ENCODE measurements around the gene TMEM135.

TMEM135 gene

DNA sequence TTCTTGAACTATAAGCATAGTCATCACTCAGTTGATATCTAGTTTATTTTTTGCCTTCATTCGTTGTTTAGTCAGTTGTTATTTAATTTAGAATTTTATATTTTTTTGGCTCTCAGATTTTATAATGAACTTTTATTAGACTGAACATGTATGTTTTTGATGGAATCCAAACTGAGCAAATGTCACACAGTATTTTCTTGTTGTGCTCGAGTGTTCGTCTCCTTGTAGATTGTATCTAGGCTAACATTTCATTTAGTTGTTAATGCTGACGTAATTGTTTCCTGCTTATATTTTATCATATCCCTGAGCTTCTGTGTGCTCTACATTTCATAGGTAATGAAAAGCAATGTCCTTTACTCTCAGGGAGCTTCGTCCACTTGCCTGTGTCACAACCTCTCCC is 286.2 kb downstream of the TMEM135 start:
- Histone ChIP-seq H3K36me3 (ENCODE audit: control insufficient read depth in 1 of 2, insufficient read depth in 2 of 2, low read depth in 1 of 2, low read length in 2 of 2) (peaks cover 0 to 67% of the 10 kb centered on the region in 2 experiments), H3K79me1 (replicated peaks; ENCODE audit: low read length, poor library complexity, severe bottlenecking) (no peaks in the 10 kb centered on the region), H2AFZ (ENCODE audit: low read depth, low read length) (no peak overlapping the region), H3K9me3 (ENCODE audit: control insufficient read depth, low read length) (no peaks in the 10 kb centered on the region), H3K4ac (ENCODE audit: low read depth in 1 of 2, low read length in 2 of 2) (no peak overlapping the region), H2BK12ac (ENCODE audit: low read length in 2 of 2) (no peak overlapping the region), H3K23ac (ENCODE audit: low read length in 2 of 2) (no peak overlapping the region), H2BK5ac (ENCODE audit: low read depth, low read length, poor library complexity, severe bottlenecking) (no peak overlapping the region), H4K91ac (ENCODE audit: low read length) (no peak overlapping the region), H3K14ac (ENCODE audit: low read length in 2 of 2) (no peak overlapping the region), H3K9ac (ENCODE audit: low read length) (no peak overlapping the region), H2BK15ac (ENCODE audit: low read depth, poor library complexity, severe bottlenecking) (no peak overlapping the region), H2BK120ac (ENCODE audit: low read depth, low read length) (no peak overlapping the region), H3K27ac (ENCODE audit: low read length, poor library complexity, severe bottlenecking) (no peak overlapping the region), H3K4me3 (ENCODE audit: insufficient read depth in 1 of 2, low read depth in 1 of 2, low read length in 2 of 2) (no peak overlapping the region), H2AK5ac (ENCODE audit: low read length, severe bottlenecking) (no peak overlapping the region), H4K8ac (ENCODE audit: low read length) (no peak overlapping the region), H3K18ac (ENCODE audit: low read depth in 1 of 2, low read length in 2 of 2) (no peak overlapping the region), H3K27me3 (ENCODE audit: control insufficient read depth in 1 of 2, insufficient read depth in 1 of 2, low read length in 2 of 2) (no peaks in the 10 kb centered on the region), H3K4me1 (ENCODE audit: control insufficient read depth, insufficient read depth, low read depth, low read length) (no peaks in the 10 kb centered on the region), H3K4me2 (ENCODE audit: low read length, poor library complexity, severe bottlenecking) (no peak overlapping the region)
- no peak for DNase-seq
- 93% methylated on average over 4 of the region's 5 CpGs for WGBS

DNA sequence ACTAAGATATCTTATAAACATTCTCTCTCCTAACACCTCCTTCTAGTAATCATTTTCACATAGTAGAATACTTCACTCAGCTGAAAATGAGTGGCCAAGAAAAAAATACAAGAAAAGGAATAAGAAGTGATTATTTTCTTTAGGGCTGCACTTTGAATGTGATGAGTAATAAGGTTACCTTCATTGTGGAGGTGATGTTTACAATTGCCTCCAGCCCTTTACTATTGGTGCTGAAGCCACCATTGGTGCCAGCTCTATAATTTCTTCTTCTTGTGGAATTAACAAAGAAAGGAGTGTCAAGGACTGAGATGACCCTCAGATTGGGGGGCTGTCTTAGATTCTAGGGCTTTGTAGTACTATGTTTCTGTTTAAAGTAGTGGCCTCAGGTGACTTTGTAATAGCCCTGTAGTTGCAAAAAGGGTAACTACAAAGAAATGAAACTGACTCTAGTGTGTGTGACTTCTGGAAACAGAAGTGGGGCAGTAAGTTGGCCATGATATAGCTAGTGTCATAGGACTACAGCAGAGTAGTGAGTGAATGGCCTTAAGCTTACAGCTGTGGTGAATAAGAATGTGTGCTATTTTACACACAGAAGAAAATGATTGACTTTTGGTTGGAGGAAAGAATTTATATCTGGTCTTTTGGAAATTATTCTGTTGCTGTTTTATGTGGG is 287.2 kb downstream of the TMEM135 start:
- H3K18ac ChIP-seq (ENCODE audit: low read depth in 1 of 2, low read length in 2 of 2) = no peak overlapping the region
- H2BK120ac ChIP-seq (ENCODE audit: low read depth, low read length) = no peak overlapping the region
- DNase-seq = peak; percentile 46

DNA sequence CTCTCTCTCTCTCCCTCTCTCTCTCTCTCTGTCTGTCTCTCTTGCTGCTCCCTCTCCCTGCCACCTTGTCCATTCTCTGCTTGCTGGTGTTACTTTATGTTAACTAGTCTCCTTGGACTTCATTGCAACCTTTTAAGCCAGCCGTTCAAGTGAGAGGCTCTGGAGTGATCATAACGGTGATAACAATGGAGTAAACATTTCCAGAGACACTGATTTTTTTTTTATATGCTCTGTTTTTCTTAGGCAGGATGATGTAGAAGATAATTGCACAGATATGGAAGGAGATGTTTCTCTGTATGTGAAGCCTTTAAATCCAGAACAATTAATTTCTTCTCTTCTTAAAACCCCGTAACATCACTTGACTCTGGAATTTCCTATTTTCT is 287.7 kb downstream of the TMEM135 start:
- H3K36me3 ChIP-seq (ENCODE audit: control insufficient read depth in 1 of 2, insufficient read depth in 2 of 2, low read depth in 1 of 2, low read length in 2 of 2) = peaks cover 0 to 53% of the 10 kb centered on the region in 2 experiments
- no peak overlapping the region for H2BK15ac ChIP-seq (ENCODE audit: low read depth, poor library complexity, severe bottlenecking)
- no peaks in the 10 kb centered on the region for H3K4me1 ChIP-seq (ENCODE audit: control insufficient read depth, insufficient read depth, low read depth, low read length)
- H3K27me3 ChIP-seq (ENCODE audit: control insufficient read depth in 1 of 2, insufficient read depth in 1 of 2, low read length in 2 of 2) = no peaks in the 10 kb centered on the region
- H2AK5ac ChIP-seq (ENCODE audit: low read length, severe bottlenecking) = no peak overlapping the region
- no peak overlapping the region for H2AFZ ChIP-seq (ENCODE audit: low read depth, low read length)
- H3K23ac ChIP-seq (ENCODE audit: low read length in 2 of 2) = no peak overlapping the region
- H3K27ac ChIP-seq (ENCODE audit: low read length, poor library complexity, severe bottlenecking) = no peak overlapping the region
- no peak overlapping the region for H2BK120ac ChIP-seq (ENCODE audit: low read depth, low read length)
- H4K91ac ChIP-seq (ENCODE audit: low read length) = no peak overlapping the region
- H3K14ac ChIP-seq (ENCODE audit: low read length in 2 of 2) = no peak overlapping the region
- H3K9me3 ChIP-seq (ENCODE audit: control insufficient read depth, low read length) = no peaks in the 10 kb centered on the region
- no peak overlapping the region for H2BK12ac ChIP-seq (ENCODE audit: low read length in 2 of 2)
- H3K79me1 ChIP-seq (replicated peaks; ENCODE audit: low read length, poor library complexity, severe bottlenecking) = no peaks in the 10 kb centered on the region
- no peak overlapping the region for H3K4me2 ChIP-seq (ENCODE audit: low read length, poor library complexity, severe bottlenecking)
- peak; percentile 33 for DNase-seq
- H3K4ac ChIP-seq (ENCODE audit: low read depth in 1 of 2, low read length in 2 of 2) = no peak overlapping the region
- no peak overlapping the region for H3K4me3 ChIP-seq (ENCODE audit: insufficient read depth in 1 of 2, low read depth in 1 of 2, low read length in 2 of 2)
- WGBS = 52% methylated on average over 2 of the region's 3 CpGs
- no peak overlapping the region for H2BK5ac ChIP-seq (ENCODE audit: low read depth, low read length, poor library complexity, severe bottlenecking)
- H4K8ac ChIP-seq (ENCODE audit: low read length) = no peak overlapping the region
- no peak overlapping the region for H3K18ac ChIP-seq (ENCODE audit: low read depth in 1 of 2, low read length in 2 of 2)
- H3K9ac ChIP-seq (ENCODE audit: low read length) = no peak overlapping the region

More for the DNA sequence above, 287.2 kb downstream of the TMEM135 start:
- H3K23ac ChIP-seq (ENCODE audit: low read length in 2 of 2) = no peak overlapping the region
- H3K14ac ChIP-seq (ENCODE audit: low read length in 2 of 2) = no peak overlapping the region
- no peak overlapping the region for H3K4ac ChIP-seq (ENCODE audit: low read depth in 1 of 2, low read length in 2 of 2)
- no peak overlapping the region for H3K27ac ChIP-seq (ENCODE audit: low read length, poor library complexity, severe bottlenecking)
- H3K4me2 ChIP-seq (ENCODE audit: low read length, poor library complexity, severe bottlenecking) = no peak overlapping the region
- no peak overlapping the region for H3K9ac ChIP-seq (ENCODE audit: low read length)
- no peak overlapping the region for H4K91ac ChIP-seq (ENCODE audit: low read length)
- H3K4me1 ChIP-seq (ENCODE audit: control insufficient read depth, insufficient read depth, low read depth, low read length) = no peaks in the 10 kb centered on the region
- no peak overlapping the region for H2BK12ac ChIP-seq (ENCODE audit: low read length in 2 of 2)
- H2AK5ac ChIP-seq (ENCODE audit: low read length, severe bottlenecking) = no peak overlapping the region
- no peaks in the 10 kb centered on the region for H3K9me3 ChIP-seq (ENCODE audit: control insufficient read depth, low read length)
- no peak overlapping the region for H3K4me3 ChIP-seq (ENCODE audit: insufficient read depth in 1 of 2, low read depth in 1 of 2, low read length in 2 of 2)
- H2BK5ac ChIP-seq (ENCODE audit: low read depth, low read length, poor library complexity, severe bottlenecking) = no peak overlapping the region
- H2BK15ac ChIP-seq (ENCODE audit: low read depth, poor library complexity, severe bottlenecking) = no peak overlapping the region
- H3K79me1 ChIP-seq (replicated peaks; ENCODE audit: low read length, poor library complexity, severe bottlenecking) = no peaks in the 10 kb centered on the region
- no peak overlapping the region for H4K8ac ChIP-seq (ENCODE audit: low read length)
- peaks cover 0 to 57% of the 10 kb centered on the region in 2 experiments for H3K36me3 ChIP-seq (ENCODE audit: control insufficient read depth in 1 of 2, insufficient read depth in 2 of 2, low read depth in 1 of 2, low read length in 2 of 2)
- H2AFZ ChIP-seq (ENCODE audit: low read depth, low read length) = no peak overlapping the region
- no peaks in the 10 kb centered on the region for H3K27me3 ChIP-seq (ENCODE audit: control insufficient read depth in 1 of 2, insufficient read depth in 1 of 2, low read length in 2 of 2)

DNA sequence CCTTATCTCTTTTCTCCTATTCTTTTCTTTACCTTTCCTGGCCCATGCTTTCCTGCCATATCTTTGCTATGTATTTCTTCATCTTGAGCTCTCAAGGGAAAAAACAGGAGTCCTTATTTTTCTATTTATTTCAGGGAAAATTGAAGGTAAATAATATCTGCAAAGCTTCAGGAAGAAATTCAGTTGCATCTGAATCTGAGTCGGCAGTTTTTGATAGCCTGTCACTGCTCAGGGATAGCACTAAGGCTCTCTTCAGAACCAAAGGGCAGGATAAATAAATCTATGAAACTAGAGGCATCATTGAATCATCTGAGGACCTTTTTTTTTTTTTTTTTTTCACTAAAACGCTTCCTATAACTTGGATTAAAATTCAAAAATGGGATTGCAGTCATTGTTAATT is 288.9 kb downstream of the TMEM135 start:
- Histone ChIP-seq H3K4me3 (ENCODE audit: insufficient read depth in 1 of 2, low read depth in 1 of 2, low read length in 2 of 2) (no peak overlapping the region), H3K14ac (ENCODE audit: low read length in 2 of 2) (no peak overlapping the region), H2BK5ac (ENCODE audit: low read depth, low read length, poor library complexity, severe bottlenecking) (no peak overlapping the region), H4K8ac (ENCODE audit: low read length) (no peak overlapping the region), H3K9me3 (ENCODE audit: control insufficient read depth, low read length) (no peaks in the 10 kb centered on the region), H3K18ac (ENCODE audit: low read depth in 1 of 2, low read length in 2 of 2) (no peak overlapping the region), H3K23ac (ENCODE audit: low read length in 2 of 2) (no peak overlapping the region), H3K4ac (ENCODE audit: low read depth in 1 of 2, low read length in 2 of 2) (no peak overlapping the region), H3K9ac (ENCODE audit: low read length) (no peak overlapping the region), H2AFZ (ENCODE audit: low read depth, low read length) (no peak overlapping the region), H2AK5ac (ENCODE audit: low read length, severe bottlenecking) (no peak overlapping the region), H2BK15ac (ENCODE audit: low read depth, poor library complexity, severe bottlenecking) (no peak overlapping the region), H3K36me3 (ENCODE audit: control insufficient read depth in 1 of 2, insufficient read depth in 2 of 2, low read depth in 1 of 2, low read length in 2 of 2) (peaks cover 0 to 42% of the 10 kb centered on the region in 2 experiments), H3K27ac (ENCODE audit: low read length, poor library complexity, severe bottlenecking) (no peak overlapping the region), H3K4me1 (ENCODE audit: control insufficient read depth, insufficient read depth, low read depth, low read length) (no peaks in the 10 kb centered on the region), H2BK12ac (ENCODE audit: low read length in 2 of 2) (no peak overlapping the region), H3K4me2 (ENCODE audit: low read length, poor library complexity, severe bottlenecking) (no peak overlapping the region), H3K79me1 (replicated peaks; ENCODE audit: low read length, poor library complexity, severe bottlenecking) (no peaks in the 10 kb centered on the region), H3K27me3 (ENCODE audit: control insufficient read depth in 1 of 2, insufficient read depth in 1 of 2, low read length in 2 of 2) (no peaks in the 10 kb centered on the region), H2BK120ac (ENCODE audit: low read depth, low read length) (no peak overlapping the region), H4K91ac (ENCODE audit: low read length) (no peak overlapping the region)
- DNase-seq = no peak
- WGBS = 100% methylated on average over 1 of the region's 2 CpGs

Measured in mesenchymal stem cell (in vitro differentiated cells and primary cell).